Fibroblast of lung (primary cell): Measurements from ENCODE around the gene NFYC. TPM values are rescaled to one million over a fixed set of nuclear protein-coding genes. Genes with fewer than 3 reads are reported as not detected.

Source experiments
- DNase-seq, 2 donors: peaks; one replicate each; pipeline versions ENCODE4 v3.0.0 to v3.0.0-alpha.2; 2010; ENCODE audit warnings: low read depth in 2 of 2
- H2AFZ ChIP-seq: 2 replicates; pipeline ENCODE4 v1.5.1; 2012; ENCODE audit warnings: low read length, control low read depth, inconsistent platforms
- H3K27ac ChIP-seq: 2 replicates; pipeline ENCODE4 v1.5.1; 2011; ENCODE audit warnings: low read length, control low read depth; ENCODE audit not compliant: insufficient read depth
- H3K27me3 ChIP-seq: 2 replicates; pipeline ENCODE4 v1.5.1; 2011; ENCODE audit warnings: mild to moderate bottlenecking, low read length; ENCODE audit not compliant: control insufficient read depth, insufficient read depth
- H3K36me3 ChIP-seq: 2 replicates; pipeline ENCODE4 v1.5.1; 2011; ENCODE audit warnings: low read length; ENCODE audit not compliant: control insufficient read depth, insufficient read depth
- H3K4me1 ChIP-seq: 2 replicates; pipeline ENCODE4 v1.5.1; 2011; ENCODE audit warnings: low read length; ENCODE audit not compliant: control insufficient read depth, insufficient read depth; ENCODE audit errors: extremely low read depth
- H3K4me2 ChIP-seq: 2 replicates; pipeline ENCODE4 v1.5.1; 2011; ENCODE audit warnings: low read length, control low read depth; ENCODE audit not compliant: insufficient read depth; ENCODE audit errors: extremely low read depth
- H3K4me3 ChIP-seq, 4 experiments: fragments of 200-600 bp in 1 of 4; sonication (generic) in 1 of 4; replicated peaks in 1 of 4; 2 replicates each; pipeline ENCODE4 v1.5.1; 2011 to 2016; ENCODE audit warnings: low read length in 4 of 4, low read depth in 3 of 4, mild to moderate bottlenecking in 3 of 4, control low read depth in 2 of 4, inconsistent platforms in 1 of 4, mixed read lengths in 1 of 4; ENCODE audit not compliant: insufficient read depth in 1 of 4; ENCODE audit errors: control extremely low read depth in 1 of 4
- H3K79me2 ChIP-seq: 2 replicates; pipeline ENCODE4 v1.5.1; 2012; ENCODE audit warnings: mild to moderate bottlenecking, low read length, inconsistent platforms; ENCODE audit not compliant: control insufficient read depth, insufficient read depth
- H3K9ac ChIP-seq: 2 replicates; pipeline ENCODE4 v1.5.1; 2011; ENCODE audit warnings: mild to moderate bottlenecking, low read length, control low read depth; ENCODE audit not compliant: insufficient read depth
- H3K9me3 ChIP-seq: 2 replicates; pipeline ENCODE4 v1.5.1; 2012; ENCODE audit warnings: low read depth, low read length; ENCODE audit not compliant: control insufficient read depth, insufficient read depth
- H4K20me1 ChIP-seq: 2 replicates; pipeline ENCODE4 v1.5.1; 2011; ENCODE audit warnings: low read length; ENCODE audit not compliant: control insufficient read depth, insufficient read depth; ENCODE audit errors: extremely low read depth
- EZH2 ChIP-seq: IDR thresholded peaks from 2 replicates; pipeline ENCODE4 v1.5.1; 2012; ENCODE audit warnings: low read length, control low read depth, mild to moderate bottlenecking; ENCODE audit errors: missing control alignments
- polyA plus RNA-seq, 2 donors: library from polyadenylated mRNA; depleted of rRNA in 1 of 2; stranded (reverse) in 1 of 2; unstranded in 1 of 2; fragments of >200 nt; gene quantifications; 2 replicates each; pipeline ENCODE4 v1.2.1, GENCODE V29; 2011 to 2012; ENCODE audit warnings: missing spikeins in 1 of 2
- total RNA-seq: library from RNA; depleted of rRNA; stranded (reverse); fragments of >200 nt; gene quantifications from 2 replicates; pipeline ENCODE4 v1.2.1, GENCODE V29; 2014
- TF ChIP-seq, protein P1 (sequence below), 2 donors: IDR thresholded peaks in 1 of 2; conservative IDR thresholded peaks in 1 of 2; 1 replicate in 1 of 2; 2 replicates in 1 of 2; pipeline ENCODE4 v1.5.1; 2011 to 2012; ENCODE audit warnings: low read length in 2 of 2, control low read depth in 1 of 2, inconsistent platforms in 1 of 2, low read depth in 1 of 2, mild to moderate bottlenecking in 1 of 2

NFYC gene
- total and polyA plus RNA-seq, 2 donors (not counting 1 experiment from before 2014, with no cell fraction given) = 23.8 to 31.0 TPM

DNA sequence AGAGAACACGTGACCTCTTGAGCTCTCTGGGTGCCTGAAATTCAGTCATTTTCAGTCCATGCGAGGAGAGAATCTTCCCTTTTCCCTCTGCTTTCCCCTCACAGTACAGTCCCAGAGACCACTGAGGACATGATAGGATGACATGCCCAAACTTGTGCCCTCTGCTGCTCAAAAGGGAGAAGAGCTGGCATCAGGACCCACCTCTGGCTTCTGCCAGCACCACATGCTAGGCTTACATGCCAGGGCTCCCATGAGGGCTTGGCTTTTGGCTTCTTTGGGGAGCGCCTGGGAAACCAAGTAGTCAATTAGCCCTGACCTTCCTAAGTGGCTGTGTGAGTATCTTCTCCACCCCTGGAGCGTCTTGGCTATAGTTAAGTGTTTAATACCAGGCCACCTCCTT is 78.3 kb downstream of the NFYC start:
- H3K9me3 ChIP-seq = no peaks in the 10 kb centered on the region
- H3K79me2 ChIP-seq = no peaks in the 10 kb centered on the region
- H3K4me3 ChIP-seq = no peak overlapping the region
- TF ChIP-seq, protein P1, sequence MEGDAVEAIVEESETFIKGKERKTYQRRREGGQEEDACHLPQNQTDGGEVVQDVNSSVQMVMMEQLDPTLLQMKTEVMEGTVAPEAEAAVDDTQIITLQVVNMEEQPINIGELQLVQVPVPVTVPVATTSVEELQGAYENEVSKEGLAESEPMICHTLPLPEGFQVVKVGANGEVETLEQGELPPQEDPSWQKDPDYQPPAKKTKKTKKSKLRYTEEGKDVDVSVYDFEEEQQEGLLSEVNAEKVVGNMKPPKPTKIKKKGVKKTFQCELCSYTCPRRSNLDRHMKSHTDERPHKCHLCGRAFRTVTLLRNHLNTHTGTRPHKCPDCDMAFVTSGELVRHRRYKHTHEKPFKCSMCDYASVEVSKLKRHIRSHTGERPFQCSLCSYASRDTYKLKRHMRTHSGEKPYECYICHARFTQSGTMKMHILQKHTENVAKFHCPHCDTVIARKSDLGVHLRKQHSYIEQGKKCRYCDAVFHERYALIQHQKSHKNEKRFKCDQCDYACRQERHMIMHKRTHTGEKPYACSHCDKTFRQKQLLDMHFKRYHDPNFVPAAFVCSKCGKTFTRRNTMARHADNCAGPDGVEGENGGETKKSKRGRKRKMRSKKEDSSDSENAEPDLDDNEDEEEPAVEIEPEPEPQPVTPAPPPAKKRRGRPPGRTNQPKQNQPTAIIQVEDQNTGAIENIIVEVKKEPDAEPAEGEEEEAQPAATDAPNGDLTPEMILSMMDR (conservative IDR thresholded peaks at IDR 0.05 in 1 of 2, IDR thresholded peaks at IDR 0.05 in 1 of 2; ENCODE audit: low read depth in 1 of 2, low read length in 2 of 2) = peak in 1 of 2 donors; percentile 19
- no peak for TF ChIP-seq EZH2
- H3K4me2 ChIP-seq = no peak overlapping the region
- no peaks in the 10 kb centered on the region for H4K20me1 ChIP-seq
- no peaks in the 10 kb centered on the region for H3K4me1 ChIP-seq
- H3K27me3 ChIP-seq = no peaks in the 10 kb centered on the region
- peaks cover 12% of the 10 kb centered on the region for H3K36me3 ChIP-seq
- H3K9ac ChIP-seq = no peak overlapping the region
- H2AFZ ChIP-seq = no peak overlapping the region
- DNase-seq = no peak
- H3K27ac ChIP-seq = no peak overlapping the region

DNA sequence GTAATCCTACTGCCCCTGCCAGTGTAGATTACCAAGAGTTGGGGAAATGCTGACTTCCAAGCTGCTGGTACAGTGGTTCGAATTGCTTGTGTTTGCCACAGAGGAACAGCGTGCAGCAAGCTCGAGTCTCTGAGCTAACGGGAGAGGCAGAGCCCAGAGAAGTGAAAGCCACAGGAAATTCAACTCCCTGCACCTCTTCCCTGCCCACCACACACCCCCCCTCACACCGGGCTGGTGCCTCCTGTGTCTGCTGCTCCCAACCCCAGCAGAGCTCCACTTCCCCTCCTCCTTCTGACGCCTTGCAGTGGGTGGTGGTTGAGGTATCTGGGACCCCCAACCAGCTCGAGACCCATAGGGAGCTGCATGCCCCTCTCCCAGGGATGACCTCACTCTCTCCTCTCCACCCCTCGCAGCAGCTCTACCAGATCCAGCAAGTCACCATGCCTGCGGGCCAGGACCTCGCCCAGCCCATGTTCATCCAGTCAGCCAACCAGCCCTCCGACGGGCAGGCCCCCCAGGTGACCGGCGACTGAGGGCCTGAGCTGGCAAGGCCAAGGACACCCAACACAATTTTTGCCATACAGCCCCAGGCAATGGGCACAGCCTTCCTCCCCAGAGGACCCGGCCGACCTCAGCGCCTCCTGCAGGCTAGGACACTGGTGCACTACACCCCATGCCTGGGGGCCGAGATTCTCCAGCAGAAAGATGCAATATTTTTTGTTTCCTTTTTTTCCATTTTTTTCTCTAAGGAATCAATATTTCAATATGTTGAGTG is 79.0 kb downstream of the NFYC start:
- no peaks in the 10 kb centered on the region for H4K20me1 ChIP-seq
- DNase-seq = no peak
- no peak overlapping the region for H3K9ac ChIP-seq
- H3K4me2 ChIP-seq = no peak overlapping the region
- no peak overlapping the region for H3K27ac ChIP-seq
- H3K4me3 ChIP-seq = no peak overlapping the region
- H3K27me3 ChIP-seq = no peaks in the 10 kb centered on the region
- no peaks in the 10 kb centered on the region for H3K9me3 ChIP-seq
- peaks cover 12% of the 10 kb centered on the region for H3K36me3 ChIP-seq
- no peaks in the 10 kb centered on the region for H3K4me1 ChIP-seq
- H2AFZ ChIP-seq = no peak overlapping the region
- H3K79me2 ChIP-seq = no peaks in the 10 kb centered on the region
- TF ChIP-seq EZH2 = no peak
- TF ChIP-seq, protein P1 (conservative IDR thresholded peaks at IDR 0.05 in 1 of 2, IDR thresholded peaks at IDR 0.05 in 1 of 2; ENCODE audit: low read depth in 1 of 2, low read length in 2 of 2) = no peak

DNA sequence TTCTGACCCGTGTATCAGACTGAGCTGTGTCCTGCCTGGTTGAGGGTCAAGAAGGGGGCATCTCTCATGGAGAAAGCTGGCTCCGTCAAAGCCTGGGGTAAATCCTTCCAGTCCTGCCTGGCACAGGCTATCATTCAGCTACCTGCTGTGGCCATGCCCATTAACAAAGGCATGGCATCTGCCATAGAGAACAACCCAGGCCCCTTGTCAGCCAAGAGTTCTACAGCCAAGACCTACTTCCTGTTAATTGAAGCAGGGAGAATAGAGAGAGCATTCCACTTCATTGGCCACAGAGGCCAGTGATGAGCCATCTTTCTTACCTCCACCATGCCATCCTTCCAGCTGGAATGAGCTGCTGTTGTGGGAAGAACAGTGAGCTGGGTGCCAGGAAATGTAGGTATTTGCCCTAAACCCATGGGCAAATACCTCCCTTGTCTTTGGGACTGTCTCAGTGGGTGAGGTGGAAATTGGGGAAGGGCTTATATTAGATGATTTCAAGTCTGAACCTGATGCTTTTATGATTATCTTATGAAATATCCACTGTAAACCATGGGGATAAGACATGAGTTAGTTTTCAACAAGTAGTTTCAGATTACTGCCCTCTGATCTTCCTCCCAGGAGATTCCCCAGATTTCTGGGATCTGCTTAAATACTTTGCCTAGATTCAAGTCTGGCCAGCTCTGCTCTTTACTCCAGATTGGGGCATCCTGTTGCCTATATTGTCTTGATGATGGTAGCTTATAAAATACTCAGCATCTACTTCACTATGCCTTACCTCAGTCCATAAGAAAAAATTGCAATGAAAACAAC is 80.8 kb downstream of the NFYC start:
- Histone ChIP-seq H3K4me1 (no peaks in the 10 kb centered on the region), H3K79me2 (no peaks in the 10 kb centered on the region), H4K20me1 (no peaks in the 10 kb centered on the region), H3K4me3 (no peak overlapping the region), H3K9me3 (no peaks in the 10 kb centered on the region), H3K27ac (no peak overlapping the region), H3K36me3 (peaks cover 7% of the 10 kb centered on the region), H2AFZ (no peak overlapping the region), H3K4me2 (no peak overlapping the region), H3K27me3 (no peaks in the 10 kb centered on the region), H3K9ac (no peak overlapping the region)
- DNase-seq = no peak
- no peak for TF ChIP-seq EZH2
- TF ChIP-seq, protein P1 (conservative IDR thresholded peaks at IDR 0.05 in 1 of 2, IDR thresholded peaks at IDR 0.05 in 1 of 2; ENCODE audit: low read depth in 1 of 2, low read length in 2 of 2) = no peak
